Esophagus squamous epithelium (tissue), 4 donors: Measurements from ENCODE around the gene SESN3.

ENCODE experiments used
- POLR2A ChIP-seq, 4 donors: fragments of 450-650 bp; IDR thresholded peaks; one replicate each; pipeline ENCODE4 v1.6.1; 2017; ENCODE audit warnings: antibody characterized with exemption in 4 of 4, mild to moderate bottlenecking in 4 of 4, moderate library complexity in 3 of 4
- TF ChIP-seq, protein P1 (sequence below), 6 experiments: fragments of 450-650 bp in 4 of 6; fragments of 200-600 bp in 2 of 6; sonication (generic) in 2 of 6; IDR thresholded peaks; one replicate each; pipeline ENCODE4 v1.5.1; 2016 to 2019; ENCODE audit warnings: antibody characterized with exemption in 6 of 6, mild to moderate bottlenecking in 4 of 6, moderate library complexity in 4 of 6

DNA sequence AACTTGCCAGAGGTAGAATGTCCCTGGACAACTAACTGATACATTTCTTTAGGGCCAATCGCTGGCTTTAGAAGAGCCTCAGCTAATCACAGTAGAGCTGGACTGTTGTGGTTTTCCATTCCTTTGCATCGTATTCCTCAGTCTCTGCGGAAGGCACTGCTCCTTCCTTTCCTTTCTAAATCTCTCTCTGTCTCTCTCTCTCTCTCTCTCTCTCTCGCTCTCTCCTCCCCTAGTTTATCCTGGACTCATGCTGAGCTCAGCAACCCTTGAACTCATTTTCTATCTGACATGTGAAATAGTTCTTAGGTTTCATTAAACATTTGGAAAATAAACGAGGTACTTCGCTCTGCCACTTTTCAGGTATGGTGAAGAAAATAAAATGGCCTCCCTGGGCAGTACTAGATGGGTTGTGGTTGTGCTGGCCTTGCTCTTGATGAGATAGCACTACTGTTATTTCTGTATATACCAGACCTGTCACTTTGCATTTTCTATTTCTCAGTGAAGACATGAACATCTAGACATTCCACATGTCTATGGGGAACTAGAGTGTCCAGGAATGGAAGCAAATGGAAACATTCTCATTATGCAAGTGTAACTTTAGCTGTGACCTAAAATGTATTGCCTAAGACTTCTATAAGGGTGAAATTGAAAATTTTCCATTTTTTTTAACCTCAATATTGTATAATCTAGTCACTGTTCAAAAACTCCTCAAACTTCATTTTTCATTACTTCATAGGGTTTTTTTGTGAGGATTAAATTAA lies 12.0 kb upstream of the SESN3 start:
- TF ChIP-seq, protein P1, sequence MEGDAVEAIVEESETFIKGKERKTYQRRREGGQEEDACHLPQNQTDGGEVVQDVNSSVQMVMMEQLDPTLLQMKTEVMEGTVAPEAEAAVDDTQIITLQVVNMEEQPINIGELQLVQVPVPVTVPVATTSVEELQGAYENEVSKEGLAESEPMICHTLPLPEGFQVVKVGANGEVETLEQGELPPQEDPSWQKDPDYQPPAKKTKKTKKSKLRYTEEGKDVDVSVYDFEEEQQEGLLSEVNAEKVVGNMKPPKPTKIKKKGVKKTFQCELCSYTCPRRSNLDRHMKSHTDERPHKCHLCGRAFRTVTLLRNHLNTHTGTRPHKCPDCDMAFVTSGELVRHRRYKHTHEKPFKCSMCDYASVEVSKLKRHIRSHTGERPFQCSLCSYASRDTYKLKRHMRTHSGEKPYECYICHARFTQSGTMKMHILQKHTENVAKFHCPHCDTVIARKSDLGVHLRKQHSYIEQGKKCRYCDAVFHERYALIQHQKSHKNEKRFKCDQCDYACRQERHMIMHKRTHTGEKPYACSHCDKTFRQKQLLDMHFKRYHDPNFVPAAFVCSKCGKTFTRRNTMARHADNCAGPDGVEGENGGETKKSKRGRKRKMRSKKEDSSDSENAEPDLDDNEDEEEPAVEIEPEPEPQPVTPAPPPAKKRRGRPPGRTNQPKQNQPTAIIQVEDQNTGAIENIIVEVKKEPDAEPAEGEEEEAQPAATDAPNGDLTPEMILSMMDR (IDR thresholded peaks at IDR 0.05): no peak
- TF ChIP-seq POLR2A (IDR thresholded peaks at IDR 0.05): no peak
